HG02623 (cell line): ENCODE results near the gene ZBTB43.
"Not testable (repeated sequence)": the region's sequence is repeated elsewhere in the genome, so short reads cannot be mapped to it uniquely, and the experiment has no call there.

Source experiments
- ATAC-seq: cut with Tn5 transposase; IDR thresholded peaks from one replicate; pipeline ENCODE4 v1.9.1; 2021; ENCODE audit warnings: moderate library complexity; ENCODE audit not compliant: unreplicated experiment

ZBTB43 gene

DNA sequence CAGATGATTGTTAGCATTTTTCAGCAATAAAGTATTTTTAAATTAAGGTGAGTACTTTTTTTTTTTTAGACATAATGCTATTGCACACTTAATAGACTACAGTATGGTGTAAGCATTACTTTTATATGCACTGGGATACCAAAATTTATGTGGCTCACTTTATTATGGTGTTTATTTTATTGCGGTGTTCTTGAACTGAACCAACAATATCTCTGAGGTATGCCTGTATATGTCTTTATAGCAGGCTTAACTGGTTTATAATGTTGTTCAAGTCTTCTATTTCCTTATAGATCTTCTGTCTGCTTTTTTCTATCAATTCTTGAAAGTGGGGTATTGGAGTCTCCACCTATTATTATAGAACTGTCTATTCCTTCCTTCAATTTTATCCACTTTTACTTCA lies 18.0 kb downstream of the ZBTB43 start:
- no peak for ATAC-seq

- ATAC-seq = not testable (repeated sequence)
Measured at GRCh38 chr9:126824052-126824451, 19.2 kb downstream of the ZBTB43 start.

- ATAC-seq = no peak
Measured at GRCh38 chr9:126827227-126827626, 22.4 kb downstream of the ZBTB43 start.

DNA sequence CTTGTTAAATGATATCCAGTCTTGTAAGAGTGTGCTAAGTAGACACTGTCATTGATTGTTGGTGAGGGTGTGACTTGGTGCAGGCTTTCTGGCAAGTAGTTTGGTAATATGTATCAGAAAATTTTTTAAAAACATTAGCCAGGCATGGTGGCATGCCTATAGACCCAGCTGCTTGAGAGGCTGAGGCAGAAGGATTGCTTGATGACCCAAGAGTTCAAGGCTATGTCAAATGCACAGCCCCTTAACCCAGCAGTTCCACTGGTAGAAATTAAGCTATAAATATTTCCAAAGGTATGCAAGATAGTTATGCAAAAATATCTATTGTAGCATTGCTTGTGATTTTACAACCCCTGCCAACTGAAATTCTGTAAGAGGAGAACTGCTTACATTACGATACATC lies 24.2 kb downstream of the ZBTB43 start:
- no peak for ATAC-seq

DNA sequence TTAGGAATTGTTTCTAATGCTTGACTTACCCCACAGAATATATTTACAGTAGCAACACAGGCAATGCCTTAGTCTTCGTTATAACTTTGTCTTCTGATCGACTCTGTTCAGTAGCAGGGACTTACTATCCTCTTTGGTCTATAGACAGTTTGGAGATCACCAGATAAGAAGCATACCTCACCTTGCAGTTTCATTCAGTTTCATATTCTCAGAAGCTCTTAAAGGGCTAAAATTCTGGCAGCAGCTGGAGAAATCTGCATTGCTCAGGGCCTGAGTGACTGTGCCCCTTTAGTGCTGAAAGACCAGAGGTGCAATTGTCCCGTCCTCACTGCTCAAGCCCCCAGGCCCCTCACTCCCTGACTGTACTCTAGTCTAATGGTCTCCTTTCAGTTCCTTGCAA lies 26.0 kb downstream of the ZBTB43 start:
- no peak for ATAC-seq

DNA sequence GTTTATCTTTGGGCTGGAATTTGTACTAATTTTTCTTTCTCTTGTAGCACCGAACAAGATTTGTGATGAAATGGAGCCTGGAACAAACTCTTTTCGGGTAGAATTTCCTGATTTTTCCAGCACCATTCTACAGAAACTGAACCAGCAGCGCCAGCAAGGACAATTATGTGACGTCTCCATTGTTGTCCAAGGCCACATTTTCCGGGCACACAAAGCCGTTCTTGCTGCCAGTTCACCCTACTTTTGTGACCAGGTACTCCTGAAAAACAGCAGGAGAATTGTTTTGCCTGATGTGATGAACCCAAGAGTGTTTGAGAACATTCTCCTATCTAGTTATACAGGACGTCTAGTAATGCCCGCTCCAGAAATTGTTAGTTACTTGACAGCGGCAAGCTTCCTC lies 27.6 kb downstream of the ZBTB43 start:
- ATAC-seq = no peak

GRCh38 chr9:126833020-126833419 lies 28.2 kb downstream of the ZBTB43 start:
- no peak for ATAC-seq

- no peak for ATAC-seq
Measured at GRCh38 chr9:126833710-126834345, 29.0 kb downstream of the ZBTB43 start.

GRCh38 chr9:126834672-126835071 lies 29.8 kb downstream of the ZBTB43 start:
- no peak for ATAC-seq

- no peak for ATAC-seq
Measured at GRCh38 chr9:126836216-126836615, 31.4 kb downstream of the ZBTB43 start.

GRCh38 chr9:126838055-126838811 lies 33.4 kb downstream of the ZBTB43 start:
- no peak for ATAC-seq

- no peak for ATAC-seq
Measured at GRCh38 chr9:126838895-126839294, 34.1 kb downstream of the ZBTB43 start.

DNA sequence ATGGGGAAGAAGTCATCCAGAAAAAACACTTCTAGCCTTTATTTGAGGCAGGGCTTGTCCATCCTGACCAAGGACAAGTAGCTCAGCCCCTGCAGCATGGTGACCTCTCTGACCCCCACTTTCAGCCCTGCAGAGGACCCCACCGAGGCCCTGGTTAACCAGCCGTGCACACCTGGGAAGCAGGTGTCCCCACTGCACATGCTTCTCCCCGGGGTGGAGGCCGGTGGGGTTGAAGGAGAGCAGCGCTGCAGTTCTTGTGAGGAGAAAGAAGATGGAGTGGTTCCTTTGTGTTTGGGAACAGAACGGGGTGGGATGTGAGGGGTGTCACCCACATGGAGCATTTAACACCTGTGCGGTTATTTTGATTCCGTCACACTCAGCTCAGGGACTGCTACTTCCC lies 34.5 kb downstream of the ZBTB43 start:
- ATAC-seq = no peak

GRCh38 chr9:126842220-126842842 lies 37.5 kb downstream of the ZBTB43 start:
- no peak for ATAC-seq

DNA sequence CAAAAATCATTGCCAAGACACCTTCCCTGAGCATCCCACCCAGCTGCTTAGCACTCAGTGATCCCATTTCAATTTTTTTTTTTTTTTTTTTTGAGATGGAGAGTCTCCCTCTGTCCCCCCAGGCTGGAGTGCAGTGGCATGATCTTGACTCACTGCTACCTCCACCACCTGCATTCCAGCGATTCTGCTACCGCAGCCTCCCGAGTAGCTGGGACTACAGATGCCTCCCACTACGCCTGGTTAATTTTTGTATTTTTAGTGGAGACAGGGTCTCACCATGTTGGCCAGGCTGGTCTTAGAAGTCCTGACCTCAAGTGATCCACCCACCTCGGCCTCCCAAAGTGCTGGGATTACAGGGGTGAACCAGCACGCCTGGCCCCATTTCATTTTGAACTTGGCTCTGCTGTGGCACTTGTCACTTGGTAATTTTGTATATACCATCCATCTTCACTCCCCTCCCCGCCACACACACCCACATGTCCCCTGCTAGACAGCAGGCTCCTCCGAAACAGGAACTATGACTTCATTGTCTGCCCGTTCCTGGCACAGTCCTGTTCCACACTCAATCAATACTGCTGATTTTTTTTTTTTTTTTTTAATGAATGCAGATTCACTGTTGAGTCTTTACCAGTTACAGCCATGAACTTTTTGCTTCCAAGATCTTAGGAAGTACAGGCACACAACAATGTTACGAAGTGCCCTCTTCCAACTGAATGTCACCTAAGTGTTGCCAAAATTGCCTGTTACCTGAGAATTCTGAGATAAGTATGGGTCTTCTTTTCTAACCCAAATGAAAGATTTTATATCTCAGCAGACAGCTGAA lies 38.3 kb downstream of the ZBTB43 start:
- ATAC-seq = no peak

DNA sequence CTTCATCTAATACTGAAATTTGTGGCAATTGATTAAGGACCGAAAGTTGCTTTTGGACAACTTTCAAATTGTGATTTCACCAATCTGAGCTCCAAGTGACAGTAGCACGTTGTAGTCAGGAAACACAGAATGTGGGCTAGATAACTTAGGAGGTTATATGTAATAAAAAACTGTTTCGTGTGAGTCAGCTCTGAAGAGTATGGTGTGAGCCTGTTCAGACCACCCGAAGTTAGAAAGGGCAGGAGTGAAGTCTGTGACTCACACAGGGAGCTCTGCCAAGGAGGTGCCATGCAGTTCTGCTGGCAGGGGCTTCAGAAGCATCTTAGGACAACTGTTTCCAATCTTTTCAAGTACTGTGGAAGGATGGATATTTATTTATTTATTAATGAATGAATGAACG lies 39.2 kb downstream of the ZBTB43 start:
- ATAC-seq = no peak

GRCh38 chr9:126847051-126847450 lies 42.2 kb downstream of the ZBTB43 start:
- no peak for ATAC-seq

DNA sequence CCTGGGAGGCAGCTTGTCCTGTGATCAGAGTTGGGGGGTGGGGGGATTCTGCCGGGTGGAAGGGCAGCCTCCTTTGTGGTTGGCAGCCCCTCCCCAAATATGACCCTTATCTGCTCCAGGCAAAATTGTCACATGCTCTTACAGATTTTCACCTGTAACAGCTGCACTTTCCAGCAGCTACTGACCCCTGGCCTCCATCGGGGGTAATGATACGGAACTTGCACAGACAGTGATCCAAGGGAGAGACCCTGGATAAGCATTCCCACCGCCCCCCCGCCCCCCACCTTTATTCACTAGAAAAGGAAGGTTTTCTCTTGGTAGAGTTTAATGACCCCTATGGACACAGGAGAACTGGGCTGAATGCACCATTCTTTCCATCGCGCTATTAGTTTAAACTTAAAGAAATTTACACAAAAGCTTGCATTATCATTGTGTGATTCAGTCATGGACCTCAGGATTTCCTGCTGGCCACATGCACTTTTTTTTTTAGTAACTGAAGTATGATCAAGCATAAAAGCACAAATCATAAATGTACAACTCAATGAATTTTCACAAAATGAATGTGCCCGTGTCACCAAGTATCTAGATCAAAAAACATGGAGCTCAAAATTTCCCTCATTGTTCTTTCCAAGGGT lies 44.9 kb downstream of the ZBTB43 start:
- no peak for ATAC-seq

DNA sequence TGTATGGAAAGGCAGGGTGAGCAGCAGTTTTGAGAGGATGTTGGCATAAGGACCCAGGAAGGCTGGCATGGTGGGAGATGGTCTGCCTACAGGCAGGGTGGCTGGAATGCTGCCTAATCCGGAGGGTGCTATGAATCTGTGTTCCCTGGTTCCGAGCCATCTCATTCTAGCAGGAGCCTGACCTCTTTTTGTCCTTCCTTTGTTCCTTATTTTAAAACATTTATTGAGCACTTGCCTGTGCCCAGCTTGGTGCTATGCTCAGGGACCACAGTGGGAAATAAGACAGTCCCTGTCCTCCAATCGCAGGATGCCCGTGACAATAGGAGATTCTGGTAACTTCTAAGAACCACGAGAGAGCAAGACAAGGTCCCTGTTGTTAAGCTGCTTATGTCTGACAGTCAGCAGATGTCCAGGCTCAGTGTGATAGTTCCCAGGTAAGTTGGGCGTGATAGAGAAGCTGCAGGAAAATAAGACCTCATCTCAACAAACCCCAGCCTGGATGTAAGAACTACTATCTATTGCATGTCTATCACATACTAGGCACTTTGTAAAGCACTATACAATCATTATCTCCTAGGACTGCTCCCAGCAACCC lies 46.5 kb downstream of the ZBTB43 start:
- ATAC-seq = no peak

DNA sequence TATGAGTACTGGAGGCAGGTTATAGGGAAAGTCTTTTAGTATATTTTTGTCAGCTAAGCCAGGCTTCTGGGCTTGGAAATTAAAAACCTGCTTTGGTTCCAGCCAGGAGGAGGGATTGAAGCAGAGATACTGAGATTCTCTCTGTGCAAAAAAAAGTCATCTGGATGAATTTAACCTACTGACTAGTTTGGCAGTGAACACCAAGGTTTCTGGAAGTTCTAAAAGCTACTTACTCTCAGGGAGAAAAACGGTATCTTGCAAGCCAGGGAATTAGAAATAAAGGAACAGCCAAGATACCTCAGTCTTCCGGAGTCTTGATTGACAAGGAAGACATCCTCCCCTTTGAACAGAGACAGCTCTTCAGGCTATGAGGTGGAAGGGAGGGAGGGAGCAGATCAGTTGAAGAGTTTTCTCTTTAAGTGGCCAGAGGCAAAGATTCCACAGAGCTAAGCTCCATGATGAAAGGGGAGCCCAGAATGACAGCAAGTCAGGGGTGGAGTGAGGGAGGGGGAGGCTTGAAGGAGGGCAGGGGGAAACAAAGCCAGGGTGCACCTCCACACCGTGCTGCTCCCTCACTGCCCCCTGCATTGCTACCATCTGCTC lies 47.3 kb downstream of the ZBTB43 start:
- no peak for ATAC-seq
